Measurements from ENCODE around the gene NKG7.

NKG7 gene

DNA sequence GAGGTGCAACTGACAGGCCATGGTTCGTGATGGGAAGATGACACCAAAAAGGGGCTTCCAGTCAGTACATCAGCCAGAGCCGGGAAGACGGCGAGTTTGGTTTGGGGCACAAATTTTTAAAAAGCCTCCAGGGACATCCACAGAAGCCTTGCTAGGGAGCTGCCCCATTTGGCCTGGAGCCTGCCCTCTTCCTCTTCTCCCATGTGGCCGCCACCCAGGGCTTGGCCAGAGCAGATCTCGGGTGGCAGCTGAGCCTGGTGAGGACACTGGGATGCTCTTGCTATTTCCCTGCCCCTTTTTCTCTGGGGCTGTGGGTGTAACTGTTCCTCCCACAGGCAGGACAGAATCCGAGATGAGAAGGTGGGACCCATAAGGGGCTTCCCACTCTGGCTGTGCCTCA is 14.5 kb downstream of the NKG7 start:
- DNase-seq: no peak

DNA sequence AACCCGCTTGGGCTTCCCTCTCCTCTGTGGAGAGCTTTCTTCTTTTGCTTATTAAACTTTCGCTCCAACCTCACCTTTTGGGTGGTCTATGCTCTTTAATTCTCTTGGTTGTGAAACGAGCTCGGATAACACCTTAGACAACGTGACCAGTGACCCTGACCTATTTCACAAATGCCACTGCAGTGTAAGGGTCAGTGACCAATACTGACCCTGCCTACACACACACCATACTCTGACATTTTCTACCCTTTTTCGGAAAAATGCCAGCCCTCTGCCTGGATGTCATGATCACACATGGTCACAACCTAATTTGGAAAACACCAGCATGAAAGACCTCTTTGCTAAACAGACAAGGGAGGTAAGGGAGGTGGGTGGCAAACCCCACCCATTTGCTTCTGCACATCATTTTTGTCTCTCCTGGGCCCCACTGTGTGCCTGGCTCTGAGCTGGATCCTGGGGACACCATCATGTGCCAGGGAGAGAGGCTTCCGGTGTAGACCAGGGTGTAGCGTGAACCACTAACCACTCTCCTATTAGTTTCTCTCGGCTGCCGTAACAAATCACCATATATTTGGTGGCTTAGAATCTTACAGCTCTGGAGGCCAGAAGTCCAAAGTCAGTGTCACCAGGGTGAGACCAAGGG is 16.2 kb downstream of the NKG7 start:
- DNase-seq: no peak

DNA sequence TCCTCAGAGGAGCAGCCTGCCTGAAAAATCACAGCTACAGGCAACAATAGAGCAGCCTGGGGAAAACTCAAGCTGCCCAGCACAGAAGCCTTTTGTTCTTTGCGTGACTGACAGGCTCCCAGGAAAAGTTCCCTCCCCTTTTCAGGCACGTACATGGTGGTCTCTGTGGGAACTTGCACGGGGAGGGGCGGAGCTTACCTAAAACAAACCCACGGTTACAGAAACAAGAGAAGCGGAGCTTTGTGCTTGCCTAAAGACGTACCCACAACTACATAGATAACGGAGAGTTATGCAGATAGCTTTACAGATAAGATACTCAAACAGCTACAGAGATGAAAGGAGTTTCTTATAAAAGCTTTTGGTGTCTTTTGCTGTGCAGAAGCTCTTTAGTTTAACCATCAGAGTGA is 17.7 kb downstream of the NKG7 start:
- no peak for DNase-seq

DNA sequence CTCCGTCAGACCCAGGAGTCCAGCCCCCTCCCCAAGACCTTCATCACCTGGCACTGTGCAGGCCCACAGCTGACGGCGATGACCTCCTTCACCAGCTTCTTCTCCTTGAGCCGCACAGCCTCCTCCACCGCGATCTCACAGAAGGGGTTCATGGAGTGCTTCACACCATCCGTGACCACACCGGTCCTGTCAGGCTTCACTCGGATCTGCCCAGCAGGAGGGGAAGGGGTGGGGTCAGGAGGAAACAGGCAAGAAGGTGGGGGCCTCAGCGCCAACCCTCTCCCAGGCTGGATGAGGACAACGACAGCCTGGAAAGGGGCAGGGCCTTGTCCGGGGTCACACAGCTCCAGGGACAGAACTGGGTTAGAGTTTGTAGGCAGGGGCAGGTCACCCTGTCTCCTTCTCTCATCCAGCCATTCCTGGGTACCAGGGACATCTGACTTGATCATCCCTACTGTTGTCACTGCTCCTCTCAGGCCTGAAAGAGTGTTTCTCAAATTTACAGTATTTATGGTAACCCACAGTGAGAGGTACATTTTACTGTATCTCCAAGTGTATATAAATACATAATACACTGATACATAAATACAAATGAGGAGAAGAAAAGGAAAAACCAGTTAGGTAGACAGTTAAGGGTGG is 18.2 kb downstream of the NKG7 start:
- DNase-seq: no peak

DNA sequence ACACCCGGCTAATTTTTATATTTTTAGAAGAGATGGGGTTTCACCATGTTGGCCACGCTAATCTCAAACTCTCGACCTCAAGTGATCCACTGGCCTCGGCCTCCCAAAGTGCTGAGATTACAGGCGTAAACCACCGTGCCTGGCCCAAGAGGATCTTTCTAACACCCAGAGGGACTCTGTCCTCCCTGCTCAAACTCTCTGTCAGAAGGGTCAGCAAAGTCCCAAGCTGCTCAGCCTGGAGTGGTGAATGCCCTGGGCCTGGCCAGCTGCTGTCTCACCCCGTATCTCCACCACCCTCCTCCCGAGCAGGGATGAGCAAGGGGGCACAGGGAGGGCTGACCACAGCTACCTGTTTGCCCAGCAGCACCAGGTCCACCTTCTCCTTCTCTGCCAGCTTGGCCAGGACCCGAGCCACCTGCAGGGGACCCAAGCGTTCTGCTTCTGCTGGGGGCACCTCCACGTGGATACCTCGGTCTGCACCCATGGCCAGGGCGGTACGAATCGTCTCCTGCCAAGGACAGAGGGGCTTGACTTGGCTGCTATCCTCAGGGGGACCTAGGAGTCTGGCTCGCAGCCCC is 19.6 kb downstream of the NKG7 start:
- DNase-seq: no peak

DNA sequence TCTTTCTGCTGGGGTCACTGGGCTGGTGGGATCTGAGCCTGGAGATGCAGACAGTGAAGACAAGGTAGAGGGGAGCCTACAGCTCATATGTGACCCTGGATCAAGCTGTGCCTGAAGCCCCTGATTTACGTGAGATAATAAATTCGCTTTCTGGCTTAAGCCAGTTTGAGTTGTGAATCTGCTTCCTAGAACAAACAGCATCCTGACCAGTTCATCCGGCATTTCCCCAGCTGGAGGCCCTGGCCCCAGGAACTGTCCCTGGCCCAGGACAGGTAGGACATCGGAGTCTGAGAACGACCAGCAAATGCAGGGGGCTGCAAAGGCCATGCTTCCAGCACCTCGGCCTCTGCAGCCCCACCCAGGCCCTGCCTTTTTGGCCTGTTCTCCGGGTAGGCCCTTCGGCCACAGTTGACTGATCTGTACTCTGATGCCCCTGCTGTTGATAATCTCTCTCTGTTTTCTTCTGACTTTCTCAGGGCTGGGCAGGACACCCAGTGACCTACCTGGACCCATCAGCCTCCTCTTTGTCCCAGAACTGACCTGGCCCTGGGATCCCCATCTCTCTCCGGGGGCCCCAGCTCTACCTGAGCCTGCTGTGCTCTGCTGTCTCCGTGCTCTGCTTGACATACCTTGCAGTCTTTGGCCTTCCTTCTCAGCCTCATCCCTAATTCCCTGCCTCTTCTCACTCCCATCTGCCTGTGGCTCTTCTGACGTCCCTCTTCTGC is 21.0 kb downstream of the NKG7 start:
- no peak for DNase-seq

DNA sequence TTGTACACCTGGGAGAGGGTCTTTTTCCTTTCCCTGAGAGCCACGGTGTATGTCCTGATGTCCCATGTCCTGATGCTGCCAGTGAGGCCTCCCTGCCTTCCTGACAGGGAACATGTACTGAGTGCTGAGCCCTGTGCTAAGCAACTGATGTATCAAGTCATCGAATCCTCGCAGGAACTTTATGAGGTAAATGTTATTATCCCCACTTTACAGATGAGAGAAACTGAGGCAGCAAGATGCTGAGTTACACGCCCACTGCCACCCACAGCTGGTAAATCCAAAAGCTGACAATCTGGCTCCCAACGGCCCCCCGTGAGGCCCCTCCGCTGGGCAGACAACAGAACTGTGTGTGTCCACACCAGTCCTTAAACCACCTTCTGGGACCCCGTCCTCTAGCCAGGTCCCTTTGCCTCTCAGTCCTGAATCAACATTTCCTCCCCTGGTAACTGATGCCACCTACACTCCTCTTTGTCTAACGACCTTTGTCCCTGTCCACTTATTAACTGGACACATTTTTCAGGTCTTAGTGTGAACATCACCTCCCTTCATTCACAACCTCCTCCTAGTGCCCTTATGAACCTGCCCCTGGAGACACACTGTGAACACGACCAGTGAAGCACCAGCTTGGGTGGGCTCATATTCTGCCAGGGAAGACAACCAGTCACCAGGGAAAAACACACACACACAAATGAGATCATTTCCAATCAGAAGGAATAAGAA is 25.1 kb downstream of the NKG7 start:
- no peak for DNase-seq

DNA sequence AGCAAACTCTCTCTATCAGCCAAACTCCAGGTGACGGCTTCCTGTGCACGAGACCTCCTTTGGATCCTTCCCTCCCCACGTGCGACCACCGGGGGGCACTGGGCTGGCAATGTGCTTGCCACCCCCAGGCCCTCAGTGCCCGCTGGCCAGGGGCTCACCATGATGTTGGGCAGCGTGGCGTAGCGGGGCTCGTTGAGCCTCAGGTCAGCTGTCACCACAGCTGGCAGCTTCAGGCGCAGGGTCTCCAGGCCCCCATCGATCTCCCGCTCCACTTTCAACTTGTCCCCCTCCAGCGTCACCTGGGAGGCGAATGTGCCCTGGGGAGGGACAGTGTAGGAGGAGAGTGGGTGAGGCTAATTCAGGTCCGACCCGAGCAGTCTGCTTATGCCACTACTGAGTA is 25.7 kb downstream of the NKG7 start:
- DNase-seq: no peak

DNA sequence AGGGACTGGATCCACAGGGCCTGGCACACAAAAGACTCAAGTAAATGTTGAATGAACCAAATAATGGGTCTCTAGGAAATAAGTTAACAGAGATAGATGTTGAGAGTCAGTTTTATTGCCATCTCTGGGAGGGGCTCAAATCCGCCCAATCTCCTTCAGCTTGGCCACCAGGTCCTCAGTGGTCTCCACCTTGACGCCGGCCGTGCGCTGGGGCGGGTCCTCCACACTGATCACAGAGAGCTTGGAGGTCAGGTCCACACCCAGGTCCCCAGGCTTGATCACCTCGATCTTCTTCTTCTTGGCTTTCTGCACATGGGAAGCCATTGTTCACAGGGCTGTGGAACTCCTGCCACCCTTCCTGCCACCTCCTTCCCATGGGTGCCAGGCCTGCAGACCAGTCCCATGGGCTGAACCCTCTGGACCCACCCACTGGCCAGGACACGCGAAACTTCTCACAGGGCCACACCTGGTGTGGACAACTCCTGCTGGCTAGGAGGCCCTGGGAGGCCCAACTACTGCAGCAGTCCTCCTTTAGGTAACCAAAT is 27.3 kb downstream of the NKG7 start:
- DNase-seq: no peak

DNA sequence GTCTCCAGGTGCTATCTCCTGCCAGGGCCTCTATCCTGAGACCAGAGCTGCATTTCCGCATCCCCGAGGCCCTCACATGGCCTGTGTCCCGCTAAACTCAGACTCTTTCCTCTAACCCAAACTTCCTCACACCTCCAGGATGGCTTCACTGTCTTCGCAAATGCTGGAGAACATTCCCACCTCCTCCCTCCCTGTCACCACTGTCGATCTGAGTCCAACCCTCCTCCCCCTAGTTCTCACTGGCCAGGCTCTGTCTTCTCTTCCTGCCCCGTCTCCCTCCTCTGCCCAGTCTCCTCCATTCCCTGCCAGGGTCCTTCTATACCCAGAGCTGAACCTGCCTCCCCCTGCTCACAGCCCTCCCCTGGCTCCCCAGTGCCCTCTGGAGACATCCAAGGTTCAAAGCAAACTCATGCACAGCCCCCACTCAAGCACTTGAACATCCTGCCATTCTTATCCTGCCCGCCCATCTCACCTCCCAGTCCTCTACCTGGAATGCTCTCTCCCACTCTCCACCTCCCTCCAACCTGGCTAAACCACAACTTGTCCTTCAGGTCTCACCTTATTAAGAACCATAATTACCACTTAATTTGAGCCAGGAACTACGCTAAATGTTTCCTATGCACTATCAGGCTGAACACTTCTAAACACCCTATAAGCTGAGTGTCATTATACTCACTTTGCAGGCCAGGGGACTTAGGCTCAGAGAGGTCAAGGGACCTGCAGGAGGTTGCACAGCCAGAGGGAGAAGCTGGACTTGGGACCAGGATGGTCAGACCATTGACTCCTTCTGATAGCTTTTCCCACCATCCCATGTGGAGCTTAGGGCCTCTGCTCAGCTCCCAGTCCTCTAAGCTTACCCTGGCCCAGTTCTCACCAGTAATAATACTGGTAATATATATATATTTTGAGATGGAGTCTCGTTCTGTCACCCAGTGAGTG is 29.6 kb downstream of the NKG7 start:
- no peak for DNase-seq

DNA sequence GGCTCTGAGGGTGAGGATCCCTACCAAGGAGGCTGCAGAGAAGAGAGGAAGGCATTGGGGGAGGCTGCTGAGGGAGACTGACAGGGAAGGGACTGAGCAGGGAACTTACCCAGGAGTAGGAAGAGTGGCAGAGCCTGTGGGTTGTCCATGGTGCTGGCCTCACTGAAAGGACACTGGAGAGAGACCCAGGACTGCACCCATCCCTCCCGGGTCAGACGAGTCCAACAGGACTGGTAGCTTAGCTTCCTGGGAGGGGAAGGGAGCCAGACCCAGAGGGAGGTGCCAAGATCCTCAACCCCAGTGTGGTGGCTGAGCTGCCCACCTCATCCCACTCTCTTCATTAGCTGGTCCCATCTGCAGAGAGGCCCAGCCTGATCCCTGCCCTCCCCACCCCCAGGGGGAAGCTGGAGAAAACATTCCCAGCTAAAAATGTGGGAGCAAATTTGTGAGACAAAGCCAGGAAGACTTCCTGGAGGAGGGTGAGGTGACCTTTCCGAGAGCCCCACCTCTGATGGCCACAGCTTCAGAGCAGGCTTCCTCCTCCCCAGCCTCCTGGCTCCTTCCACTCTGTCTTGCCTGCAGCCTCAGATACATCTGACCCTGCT is 30.4 kb downstream of the NKG7 start, which contains the start of gene VSIG10L:
Gene VSIG10L (minus strand): TSS at position 164 of the 605 bp plus-strand sequence. CDS start 15 bp downstream, at position 149.
- DNase-seq: no peak

DNA sequence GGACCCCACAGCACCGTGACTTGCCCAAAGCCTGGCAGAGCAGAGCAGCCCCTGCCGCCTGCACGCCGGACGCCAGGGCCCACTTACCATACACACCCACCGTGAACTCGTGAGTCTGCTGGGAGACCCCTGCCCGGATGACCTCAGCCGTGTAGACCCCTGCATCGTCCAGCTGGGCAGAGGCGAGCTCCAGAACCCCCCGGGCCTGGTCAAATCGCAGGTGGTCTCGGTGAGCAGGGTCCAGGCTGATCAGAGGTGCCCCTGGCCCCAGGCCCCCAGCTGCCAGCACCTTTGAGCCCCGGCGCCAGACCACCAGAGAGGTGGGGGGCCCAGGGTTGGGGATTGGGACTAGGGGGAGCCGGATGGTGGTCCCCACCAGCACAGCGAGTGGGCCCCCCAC is 31.4 kb downstream of the NKG7 start:
- DNase-seq: no peak

DNA sequence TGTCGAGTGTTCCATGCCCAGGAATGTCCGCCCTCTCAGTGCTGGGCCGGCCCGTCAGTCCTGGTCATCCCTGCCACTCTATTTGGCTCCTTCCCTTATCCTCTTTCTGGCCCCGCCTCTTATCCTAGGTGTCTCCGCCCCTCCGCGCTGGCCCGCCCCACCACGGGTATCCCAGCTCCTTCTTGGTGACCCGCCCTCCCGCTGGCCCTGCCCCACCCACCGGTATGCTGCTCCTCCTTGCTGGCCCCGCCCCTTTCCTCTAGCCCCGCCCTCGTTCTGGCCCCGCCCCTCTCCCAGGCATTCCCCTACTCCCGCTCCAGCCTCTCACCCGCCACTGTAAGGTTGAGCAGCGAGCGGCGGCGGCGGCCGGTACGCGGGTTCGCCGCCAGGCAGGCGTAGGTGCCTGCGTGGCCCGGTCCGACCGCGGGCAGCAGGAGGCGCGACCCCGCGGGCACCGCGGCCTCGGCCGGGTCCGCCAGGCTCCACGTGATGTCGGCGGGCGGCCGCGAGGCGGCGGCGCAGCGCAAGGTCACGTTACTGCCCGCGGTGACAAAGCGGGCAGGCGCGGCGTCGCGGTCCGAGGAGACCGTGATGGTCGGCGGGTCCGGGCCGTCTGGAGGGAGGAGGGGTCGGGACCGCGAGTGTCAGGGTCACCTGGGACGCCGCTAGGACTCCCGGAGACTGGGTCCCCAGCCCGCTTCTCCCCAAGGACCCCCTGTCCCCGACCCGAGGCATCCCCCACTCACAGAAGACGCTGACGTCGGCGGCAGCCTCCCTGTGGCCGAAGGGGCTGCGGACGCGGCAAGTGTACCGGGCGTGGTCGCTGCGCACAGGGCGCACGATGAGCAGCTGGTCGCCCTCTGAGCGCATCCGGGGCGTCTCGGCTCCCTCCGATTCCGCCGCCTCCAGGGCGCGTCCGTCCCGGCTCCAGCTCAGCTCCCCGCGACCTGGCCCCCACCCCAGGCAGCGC is 32.5 kb downstream of the NKG7 start:
- DNase-seq: peak; percentile 77

DNA sequence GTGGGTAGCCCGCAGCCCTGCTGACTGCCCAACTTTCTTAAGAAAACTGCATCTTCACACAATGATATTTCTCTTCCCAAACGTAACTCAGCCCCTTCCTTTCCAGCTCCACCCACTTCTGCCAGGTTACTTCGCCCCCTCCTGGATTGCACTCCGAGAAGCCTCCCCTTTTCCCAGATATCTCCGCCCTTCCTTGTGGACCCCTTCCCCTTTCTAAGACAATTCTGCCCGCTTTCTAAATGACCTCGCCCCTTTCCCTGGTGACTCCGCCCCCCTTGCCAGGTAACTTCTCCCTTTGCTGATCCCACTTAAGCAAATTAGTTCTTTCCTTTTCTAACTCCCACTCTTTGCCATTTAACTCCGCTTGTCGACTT is 33.2 kb downstream of the NKG7 start:
- no peak for DNase-seq

DNA sequence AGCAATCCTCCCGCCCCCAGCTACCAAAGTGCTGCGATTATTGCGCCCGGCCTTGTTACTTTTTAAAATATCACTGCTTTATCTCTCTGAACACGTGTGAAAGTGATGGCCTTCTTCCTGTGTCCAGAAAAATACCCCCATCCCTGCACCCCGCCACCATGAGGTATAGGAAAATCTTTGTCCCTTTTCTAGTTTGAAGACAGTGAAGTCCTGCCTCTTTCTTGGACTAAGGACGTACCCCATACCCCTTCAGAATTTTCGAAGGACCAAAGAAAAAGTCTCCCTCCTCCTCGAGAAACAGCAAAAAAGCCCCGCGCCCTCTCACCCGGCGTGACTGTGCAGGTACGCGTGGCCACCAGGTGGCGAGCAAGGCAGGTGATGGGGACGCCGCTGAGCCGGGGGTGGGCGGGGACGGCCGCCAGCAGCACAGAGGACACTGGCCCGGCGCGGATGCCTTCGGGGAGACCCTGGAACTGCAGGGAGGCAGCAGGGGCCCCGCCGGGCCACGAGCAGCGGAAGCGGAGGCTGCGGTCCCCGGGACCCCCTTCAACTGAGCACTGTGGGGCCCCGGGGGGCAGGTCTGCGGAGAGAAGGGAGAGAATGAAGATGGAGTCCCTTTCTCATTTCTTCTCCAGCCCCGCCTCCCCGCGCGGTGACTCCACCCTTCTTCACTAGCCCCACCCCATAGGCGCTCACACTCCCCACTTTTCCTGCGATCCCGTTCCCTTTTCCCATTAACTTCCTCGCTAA is 33.7 kb downstream of the NKG7 start:
- DNase-seq: peak; percentile 16

DNA sequence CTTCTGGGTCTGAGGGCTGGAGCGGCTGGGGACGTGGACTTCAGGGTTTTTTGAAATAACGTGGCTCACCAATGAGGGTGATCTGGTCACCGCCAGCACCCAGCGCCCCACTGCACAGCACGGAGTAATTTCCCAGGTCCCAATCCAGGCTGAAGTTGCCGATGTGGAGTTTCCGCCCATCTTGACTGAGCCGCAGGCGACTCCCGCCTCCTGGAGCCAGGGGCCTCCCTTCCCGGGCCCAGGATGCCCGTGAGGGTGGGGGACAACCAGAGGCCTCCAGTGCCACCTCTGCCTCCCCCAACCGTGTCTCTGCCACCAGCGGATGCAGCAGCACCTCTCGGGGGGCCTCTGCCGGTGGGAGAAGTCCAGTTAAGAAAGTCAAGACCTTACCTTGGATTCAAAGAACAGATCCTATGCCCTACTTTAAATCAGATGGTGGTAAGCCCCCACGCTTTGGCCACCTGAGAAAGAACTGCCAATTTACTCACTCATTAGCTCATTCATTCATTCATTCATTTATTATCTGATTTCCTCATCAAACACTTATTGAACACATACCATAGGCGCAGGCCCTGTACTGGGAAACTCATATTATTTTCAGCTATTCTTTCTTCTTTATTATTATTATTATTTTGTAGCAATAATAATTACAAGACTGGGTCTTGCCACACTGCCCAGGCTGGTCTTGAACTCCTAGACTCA is 34.4 kb downstream of the NKG7 start:
- DNase-seq: no peak

DNA sequence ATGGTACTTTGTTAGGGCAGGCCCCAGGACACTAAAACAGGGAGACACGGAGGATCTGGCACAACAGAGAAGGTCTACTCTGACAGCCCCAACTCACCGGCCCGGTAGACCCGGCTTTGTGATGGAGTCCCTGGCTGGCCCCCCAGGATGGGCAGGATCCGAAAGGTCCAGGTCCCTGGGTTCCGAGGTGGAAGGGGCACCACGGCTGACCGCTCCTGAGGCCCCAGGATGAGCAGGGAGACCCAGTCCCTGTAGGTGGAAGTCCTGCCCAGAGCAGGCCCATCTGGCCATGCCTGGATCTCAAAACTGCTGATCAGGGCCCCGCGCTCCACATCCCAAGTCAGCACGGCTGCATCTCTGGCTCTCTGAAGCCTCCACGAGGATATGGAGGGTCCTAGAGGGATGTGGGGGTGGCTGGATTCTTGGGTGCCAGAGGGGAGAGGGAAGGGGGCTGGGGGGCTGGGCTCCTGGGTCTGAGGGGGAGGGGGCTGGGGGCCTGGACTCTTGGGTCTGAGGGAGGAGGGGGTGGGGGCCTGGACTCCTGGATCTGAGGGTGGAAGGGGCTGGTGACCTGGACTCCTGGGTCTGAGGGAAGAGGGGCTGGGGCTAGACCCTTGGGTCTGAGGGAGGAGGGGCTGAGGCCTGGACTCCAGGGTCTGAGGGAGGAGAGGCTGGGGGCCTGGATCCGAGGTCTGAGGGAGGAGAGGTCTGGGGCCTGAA is 35.2 kb downstream of the NKG7 start:
- no peak for DNase-seq

Data from GF-D8 (cell line).